ENCODE measurements around the gene DOCK8. TPM values are rescaled to one million over a fixed set of nuclear protein-coding genes. Genes with fewer than 3 reads are reported as not detected.

The DOCK8 gene
- total RNA-seq, 2 experiments from 2014 or later = 370 to 374 TPM

DNA sequence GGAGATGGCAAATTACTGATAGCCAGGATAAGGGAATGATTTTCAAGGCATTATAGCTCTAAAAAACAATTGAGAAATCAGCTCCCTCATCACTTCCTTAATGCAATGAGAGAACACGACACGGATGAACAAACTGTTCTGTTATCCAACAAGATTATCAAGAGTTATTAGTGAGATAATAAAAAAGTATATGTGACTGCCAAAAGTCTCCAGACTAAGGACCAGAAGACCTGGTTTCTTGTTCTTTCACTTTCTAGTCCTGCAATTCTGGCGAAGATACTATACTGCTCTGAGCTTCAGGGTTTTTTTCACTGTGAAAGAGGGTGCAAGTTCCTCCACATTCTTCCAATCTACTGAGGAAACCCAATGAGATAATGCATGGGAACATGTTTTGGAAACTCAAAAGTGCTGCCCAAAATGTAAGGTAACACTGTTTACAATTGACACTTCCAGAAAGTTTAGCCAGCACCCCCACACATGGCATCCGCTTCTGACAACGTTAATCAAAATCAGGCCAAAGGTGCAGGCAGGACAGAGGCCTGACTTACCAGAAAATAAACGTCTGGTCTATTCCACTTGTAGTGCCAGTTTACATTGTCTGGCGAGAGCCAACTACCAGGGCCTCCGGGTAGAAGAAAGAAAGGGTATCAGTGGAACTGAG, 254.2 kb downstream of the DOCK8 start:
- H3K27ac Mint-ChIP-seq = peak overlapping the region; percentile 82
- DNase-seq = no peak
- ChIA-PET POLR2A (interaction anchor here (0.8 to 3.5 kb wide), 6 partner anchors 9 to 195 kb away, joined by 3 to 26 read pairs (median 4); no protein-coding TSS in a partner anchor), CTCF (interaction anchor here (1.1 to 1.6 kb wide), 4 partner anchors 9 to 53 kb away, joined by 3 to 9 read pairs (median 6); partner anchors contain the start of gene KANK1)
- H3K9me3 Mint-ChIP-seq = no peaks in the 10 kb centered on the region
- H3K27me3 Mint-ChIP-seq = no peaks in the 10 kb centered on the region
- H3K4me1 Mint-ChIP-seq = peaks cover 28% of the 10 kb centered on the region
- peaks cover 29% of the 10 kb centered on the region for H3K36me3 Mint-ChIP-seq (ENCODE audit: low read depth)
- peak overlapping the region; percentile 71 for H3K4me3 Mint-ChIP-seq

DNA sequence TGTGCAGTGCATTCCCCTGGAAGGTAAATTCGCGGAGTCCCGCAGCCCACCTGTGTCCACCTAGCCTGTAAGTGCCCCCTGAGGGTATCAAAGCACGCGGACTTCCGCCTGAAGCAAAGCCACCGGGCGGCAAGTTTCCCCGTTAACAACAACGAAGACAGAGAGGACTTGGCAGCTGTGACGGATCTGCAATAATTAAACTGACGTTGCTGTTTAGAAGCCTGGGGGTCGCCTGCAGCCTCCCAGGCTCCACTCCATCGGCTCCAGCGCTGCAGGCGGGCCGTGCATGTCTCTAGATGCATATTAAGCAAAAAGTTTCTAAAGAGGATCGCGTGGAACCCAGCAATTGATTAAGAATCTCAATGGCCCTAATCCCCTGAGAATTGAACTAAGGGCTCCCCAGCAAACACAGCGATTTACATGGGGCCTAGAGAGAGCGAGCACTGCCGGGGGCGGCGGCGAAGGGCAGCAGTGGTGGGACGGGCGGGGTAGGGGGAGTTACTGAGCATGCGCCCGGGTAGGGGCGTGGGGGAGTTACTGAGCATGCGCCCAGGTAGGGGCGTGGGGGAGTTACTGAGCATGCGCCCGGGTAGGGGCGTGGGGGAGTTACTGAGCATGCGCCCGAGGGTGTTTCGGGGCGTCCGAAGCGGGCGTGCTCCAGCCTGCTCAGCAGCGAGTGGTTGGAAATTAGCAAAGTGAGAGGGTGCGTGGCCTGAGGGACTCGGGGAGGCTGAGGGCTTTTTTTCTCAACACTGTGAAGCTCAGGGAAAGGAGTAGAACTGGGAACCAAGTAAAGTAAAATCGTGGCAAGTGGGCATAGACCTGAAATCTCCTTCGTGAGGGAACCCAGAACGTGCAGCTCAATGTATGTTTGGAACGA, 255.2 kb downstream of the DOCK8 start:
- peak overlapping the region; percentile 80 for H3K27ac Mint-ChIP-seq
- POLR2A ChIA-PET = interaction anchor here (0.7 to 3.5 kb wide), 8 partner anchors 9 to 216 kb away, joined by 3 to 26 read pairs (median 4); partner anchors contain the start of gene KANK1

DNA sequence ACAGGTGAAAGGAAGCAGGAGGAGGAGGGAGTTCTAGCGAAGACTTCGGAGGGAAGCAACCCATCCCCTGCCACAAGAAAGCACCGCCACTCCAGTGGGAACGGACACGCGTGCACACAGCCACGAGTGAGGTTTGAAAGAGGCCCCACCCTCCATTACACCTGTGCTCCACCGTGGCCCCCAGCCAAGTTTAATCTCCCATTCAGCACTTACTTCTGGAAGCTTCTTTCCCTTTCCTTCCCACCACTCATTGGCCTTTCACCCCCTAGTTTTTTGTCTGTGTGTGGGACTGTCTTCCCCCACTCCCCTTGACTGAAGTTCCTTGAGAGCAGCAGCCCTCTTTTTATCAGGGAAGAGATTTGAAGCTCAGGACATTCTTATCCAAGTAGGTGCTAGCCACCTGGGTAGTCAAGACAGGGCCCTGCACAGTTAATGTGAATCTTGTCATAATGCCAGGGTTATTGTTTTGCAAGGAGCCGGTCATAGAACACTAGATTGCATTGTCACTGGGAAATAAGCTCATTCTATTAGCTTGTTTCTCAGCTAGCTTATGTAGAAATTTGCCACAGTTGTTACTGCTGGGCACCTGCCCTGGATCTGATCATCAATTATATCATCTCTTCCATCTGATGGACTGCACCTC, 256.0 kb downstream of the DOCK8 start:
- Mint-ChIP-seq H3K9me3 (no peaks in the 10 kb centered on the region), H3K36me3 (ENCODE audit: low read depth) (peaks cover 13% of the 10 kb centered on the region), H3K4me1 (peaks cover 28% of the 10 kb centered on the region), H3K27ac (peak overlapping the region; percentile 80), H3K4me3 (peak overlapping the region; percentile 90), H3K27me3 (no peaks in the 10 kb centered on the region)
- ChIA-PET POLR2A (interaction anchor here (0.7 to 3.5 kb wide), 9 partner anchors 10 to 216 kb away, joined by 3 to 26 read pairs (median 4); partner anchors contain the start of gene KANK1), CTCF (interaction anchor here (1.1 to 1.5 kb wide), 2 partner anchors 11 to 23 kb away, joined by 4 read pairs; no protein-coding TSS in a partner anchor)
- no peak for DNase-seq

More for the DNA sequence above, 255.2 kb downstream of the DOCK8 start:
- no peaks in the 10 kb centered on the region for H3K27me3 Mint-ChIP-seq
- no peaks in the 10 kb centered on the region for H3K9me3 Mint-ChIP-seq
- CTCF ChIA-PET = interaction anchor here (1.1 to 1.5 kb wide), 2 partner anchors 10 to 22 kb away, joined by 4 read pairs; no protein-coding TSS in a partner anchor
- H3K4me3 Mint-ChIP-seq = peak overlapping the region; percentile 90
- H3K36me3 Mint-ChIP-seq (ENCODE audit: low read depth) = peaks cover 21% of the 10 kb centered on the region
- H3K4me1 Mint-ChIP-seq = peaks cover 28% of the 10 kb centered on the region
- DNase-seq = peak; percentile 92

DNA sequence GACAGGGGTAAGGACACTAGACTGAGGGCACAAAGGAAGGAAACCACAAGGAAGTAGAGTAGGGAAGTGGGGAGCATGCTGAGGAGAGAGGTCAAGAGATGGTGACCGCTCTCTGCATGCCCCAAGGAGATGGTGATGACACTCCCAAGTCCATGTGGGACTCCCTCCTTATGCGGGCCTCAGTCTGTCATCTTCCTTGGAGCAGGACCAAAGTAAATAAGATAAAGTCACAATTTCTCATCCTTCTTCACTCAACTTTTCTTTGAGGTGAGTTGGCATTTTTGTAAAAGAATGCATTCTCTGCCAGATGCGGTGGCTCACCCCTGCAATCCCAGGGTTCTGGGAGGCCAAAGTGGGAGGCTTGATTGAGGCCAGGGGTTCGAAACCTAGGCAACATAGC, 256.7 kb downstream of the DOCK8 start:
- Mint-ChIP-seq H3K4me1 (peaks cover 28% of the 10 kb centered on the region), H3K9me3 (no peaks in the 10 kb centered on the region), H3K4me3 (peak overlapping the region; percentile 90), H3K27ac (no peak overlapping the region), H3K27me3 (no peaks in the 10 kb centered on the region), H3K36me3 (ENCODE audit: low read depth) (peaks cover 9% of the 10 kb centered on the region)
- DNase-seq = no peak
- ChIA-PET CTCF (interaction anchor here (1.1 to 1.5 kb wide), 2 partner anchors 11 to 23 kb away, joined by 4 read pairs; no protein-coding TSS in a partner anchor), POLR2A (interaction anchor here (1.0 to 3.5 kb wide), 7 partner anchors 11 to 67 kb away, joined by 3 to 26 read pairs (median 4); partner anchors contain the start of gene KANK1)

DNA sequence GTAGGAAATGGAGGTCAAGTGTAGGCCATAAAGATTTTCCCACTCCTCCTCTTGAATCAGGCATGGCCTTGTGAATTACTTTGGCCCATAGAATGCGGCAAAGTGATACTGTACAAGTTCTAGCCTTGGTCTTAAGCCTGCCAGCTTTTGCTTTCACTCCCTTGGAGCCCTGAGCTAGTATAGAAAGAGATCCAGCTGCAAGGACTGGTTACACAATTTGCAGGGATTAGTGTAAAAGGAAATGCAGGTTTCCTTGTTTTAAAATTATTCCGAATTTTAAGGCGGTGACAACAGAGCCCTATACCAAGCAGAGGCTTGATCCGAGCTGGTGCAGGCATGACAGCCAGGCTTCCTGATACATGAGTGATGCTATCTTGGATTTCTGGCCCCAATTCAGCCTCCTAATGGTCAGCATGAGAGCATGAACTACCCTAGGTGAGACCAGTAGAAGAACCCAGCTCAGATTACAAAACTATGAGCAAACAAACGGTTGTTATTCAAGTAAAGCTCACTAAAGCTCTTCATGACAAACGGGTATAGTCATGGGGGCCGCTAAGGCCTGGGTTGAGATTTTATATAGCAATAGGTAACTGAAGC, 257.9 kb downstream of the DOCK8 start:
- no peak overlapping the region for H3K27ac Mint-ChIP-seq
- no peaks in the 10 kb centered on the region for H3K27me3 Mint-ChIP-seq
- DNase-seq = no peak
- peaks cover 27% of the 10 kb centered on the region for H3K4me1 Mint-ChIP-seq
- peaks cover 3% of the 10 kb centered on the region for H3K36me3 Mint-ChIP-seq (ENCODE audit: low read depth)
- H3K4me3 Mint-ChIP-seq = no peak overlapping the region
- ChIA-PET CTCF (interaction anchor here (0.6 to 2.0 kb wide), 4 partner anchors 12 to 135 kb away, joined by 3 to 6 read pairs (median 3); no protein-coding TSS in a partner anchor), POLR2A (interaction anchor here (0.9 to 1.8 kb wide), 3 partner anchors 15 to 25 kb away, joined by 3 to 5 read pairs (median 3); no protein-coding TSS in a partner anchor)
- no peaks in the 10 kb centered on the region for H3K9me3 Mint-ChIP-seq

DNA sequence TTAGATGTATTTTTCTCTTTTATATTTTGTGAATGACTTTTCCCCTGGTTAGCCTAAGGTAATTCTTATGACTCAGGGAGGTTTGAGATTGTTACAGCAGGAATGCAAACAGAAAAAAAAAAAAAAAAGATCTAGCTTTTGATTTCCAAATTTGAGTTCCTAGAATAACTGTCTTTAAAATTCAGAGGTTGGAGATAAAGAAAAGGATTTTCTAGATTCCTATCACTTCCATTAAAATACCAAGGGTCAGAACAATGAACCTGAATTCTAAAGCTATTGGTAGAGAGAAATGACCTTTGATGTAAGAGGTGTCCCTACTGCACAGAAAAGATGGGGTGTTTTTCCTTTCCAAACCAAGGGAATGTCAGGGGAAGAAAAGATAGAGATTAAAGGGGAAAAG, 262.5 kb downstream of the DOCK8 start:
- Mint-ChIP-seq H3K27ac (no peak overlapping the region), H3K27me3 (no peaks in the 10 kb centered on the region), H3K4me1 (no peaks in the 10 kb centered on the region), H3K36me3 (ENCODE audit: low read depth) (no peaks in the 10 kb centered on the region), H3K9me3 (no peaks in the 10 kb centered on the region), H3K4me3 (no peak overlapping the region)
- DNase-seq = no peak
- POLR2A ChIA-PET = no interaction called here
- CTCF ChIA-PET = interaction anchor here (0.7 to 1.6 kb wide), 2 partner anchors 13 to 17 kb away, joined by 3 read pairs; no protein-coding TSS in a partner anchor

DNA sequence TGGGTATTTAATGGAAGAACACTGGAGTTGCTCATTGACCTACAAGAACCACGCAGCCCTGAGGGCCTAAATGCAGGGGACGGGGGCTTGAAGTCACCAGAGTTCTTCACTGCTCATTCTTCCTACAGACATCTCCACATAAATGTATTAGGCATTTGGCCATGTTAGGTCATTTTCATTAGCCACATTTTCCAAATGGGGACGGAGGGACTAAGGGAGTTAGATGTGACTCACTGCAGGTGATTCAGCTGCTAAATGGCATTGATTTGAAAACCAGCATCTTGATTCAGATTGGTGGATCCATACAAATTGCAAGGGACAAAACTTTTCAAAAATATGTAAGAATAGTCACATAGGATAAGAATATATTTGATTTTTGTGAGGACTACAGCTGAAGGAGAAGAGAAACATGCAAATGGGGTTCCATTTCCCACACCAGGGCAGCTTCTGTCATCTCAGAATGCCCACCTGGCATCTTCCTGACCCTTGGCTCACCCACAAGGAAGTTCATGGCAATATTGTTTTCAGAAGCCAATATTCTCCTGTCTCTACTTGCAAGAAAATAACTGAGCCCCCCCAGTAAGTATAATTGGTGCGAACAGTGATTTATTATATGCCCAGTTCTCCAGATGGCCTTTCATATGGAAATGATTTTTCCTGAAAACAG, 264.8 kb downstream of the DOCK8 start:
- CTCF ChIA-PET = no interaction called here
- POLR2A ChIA-PET = no interaction called here
- H3K9me3 Mint-ChIP-seq = no peaks in the 10 kb centered on the region
- no peaks in the 10 kb centered on the region for H3K4me1 Mint-ChIP-seq
- no peak for DNase-seq
- H3K4me3 Mint-ChIP-seq = no peak overlapping the region
- H3K36me3 Mint-ChIP-seq (ENCODE audit: low read depth) = no peaks in the 10 kb centered on the region
- no peaks in the 10 kb centered on the region for H3K27me3 Mint-ChIP-seq
- H3K27ac Mint-ChIP-seq = no peak overlapping the region

DNA sequence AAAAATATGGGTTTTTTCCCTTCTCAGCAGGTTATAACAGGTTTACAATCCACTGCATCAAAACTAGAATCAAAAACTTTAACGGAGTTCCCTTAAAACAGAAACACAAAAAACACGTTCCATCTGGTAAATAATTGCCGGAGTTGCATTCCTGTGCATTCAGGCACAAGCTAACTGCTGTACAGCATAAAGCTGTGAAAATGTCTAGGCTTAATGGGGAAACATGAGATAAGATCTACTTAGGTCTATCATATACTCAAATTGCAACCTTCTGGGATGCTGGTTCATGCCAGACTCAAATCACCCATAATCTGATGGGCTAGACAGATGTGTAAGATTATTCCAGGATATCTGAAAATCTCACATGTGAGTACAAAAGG, 265.3 kb downstream of the DOCK8 start:
- no peak overlapping the region for H3K27ac Mint-ChIP-seq
- H3K4me3 Mint-ChIP-seq = no peak overlapping the region
- POLR2A ChIA-PET = no interaction called here

DNA sequence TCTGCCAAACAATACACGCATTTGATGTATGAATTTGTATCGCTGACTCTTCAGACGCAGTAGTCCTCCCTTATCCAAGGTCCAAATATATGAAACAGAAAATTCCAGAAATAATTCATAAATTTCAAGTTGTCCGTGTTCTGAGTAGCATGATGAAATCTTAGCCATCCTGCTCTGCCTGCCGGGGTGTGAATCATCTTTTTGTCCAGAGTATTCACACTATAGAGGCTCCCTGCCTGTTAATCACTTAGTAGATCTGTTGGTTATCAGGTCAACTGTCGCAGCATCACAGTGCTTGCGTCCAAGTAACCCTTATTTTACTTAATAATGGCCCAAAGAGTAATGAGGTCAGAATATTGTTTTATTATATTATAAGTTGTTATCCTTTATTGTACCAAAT, 268.1 kb downstream of the DOCK8 start:
- Mint-ChIP-seq H3K4me3 (no peak overlapping the region), H3K4me1 (no peaks in the 10 kb centered on the region), H3K27me3 (no peaks in the 10 kb centered on the region), H3K9me3 (no peaks in the 10 kb centered on the region), H3K36me3 (ENCODE audit: low read depth) (no peaks in the 10 kb centered on the region), H3K27ac (no peak overlapping the region)
- no peak for DNase-seq
- ChIA-PET CTCF (interaction anchor here (1.1 kb wide), 1 partner anchor 21 kb away, joined by 3 read pairs; no protein-coding TSS in a partner anchor), POLR2A (no interaction called here)

More for the DNA sequence above, 265.3 kb downstream of the DOCK8 start:
- H3K9me3 Mint-ChIP-seq = no peaks in the 10 kb centered on the region
- no peaks in the 10 kb centered on the region for H3K4me1 Mint-ChIP-seq
- no peaks in the 10 kb centered on the region for H3K27me3 Mint-ChIP-seq
- H3K36me3 Mint-ChIP-seq (ENCODE audit: low read depth) = no peaks in the 10 kb centered on the region
- no peak for DNase-seq
- CTCF ChIA-PET = no interaction called here

DNA sequence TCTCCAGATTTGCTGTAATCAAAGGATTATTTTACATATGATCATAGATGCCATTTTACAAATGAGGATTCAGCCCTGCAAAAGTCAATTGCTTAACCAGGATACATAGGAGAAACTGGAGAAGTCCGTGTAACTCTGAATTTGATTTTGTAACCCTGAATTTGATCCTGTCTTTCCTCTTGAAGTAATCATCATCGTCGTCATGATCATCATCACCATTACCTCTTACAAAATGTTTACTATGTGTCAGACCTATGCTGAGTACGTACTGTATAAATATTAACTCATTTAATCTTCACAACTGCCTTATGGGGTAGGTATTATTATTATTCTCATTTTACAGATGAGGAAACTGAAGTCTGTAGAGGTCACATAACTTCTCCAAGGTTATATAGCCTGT, 271.5 kb downstream of the DOCK8 start:
- Mint-ChIP-seq H3K36me3 (ENCODE audit: low read depth) (no peaks in the 10 kb centered on the region), H3K27ac (no peak overlapping the region), H3K9me3 (no peaks in the 10 kb centered on the region), H3K4me3 (no peak overlapping the region), H3K4me1 (peaks cover 4% of the 10 kb centered on the region), H3K27me3 (no peaks in the 10 kb centered on the region)
- POLR2A ChIA-PET = interaction anchor here (1.7 kb wide), 1 partner anchor 15 kb away, joined by 4 read pairs; no protein-coding TSS in a partner anchor
- CTCF ChIA-PET = no interaction called here
- no peak for DNase-seq

DNA sequence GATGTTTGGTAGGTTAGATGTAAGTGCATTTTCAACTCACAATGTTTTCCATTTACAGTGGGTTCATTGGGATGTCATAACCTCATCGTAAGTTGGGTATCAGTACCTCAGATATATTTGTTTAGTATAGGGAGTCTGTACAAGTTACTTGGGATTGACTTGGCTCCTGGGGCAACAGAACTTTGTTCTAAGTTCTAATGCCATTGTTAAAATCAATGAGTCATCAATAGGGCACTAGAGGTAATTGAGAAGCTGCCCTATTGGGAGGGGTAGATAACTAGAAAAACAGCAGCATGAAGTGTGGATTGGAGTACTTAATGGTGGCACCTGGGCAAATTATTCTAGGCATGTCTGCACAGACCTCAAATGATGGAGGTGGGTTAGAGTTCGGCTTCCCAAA, 272.8 kb downstream of the DOCK8 start:
- no peaks in the 10 kb centered on the region for H3K36me3 Mint-ChIP-seq (ENCODE audit: low read depth)
- ChIA-PET POLR2A (interaction anchor here (0.9 kb wide), 1 partner anchor 15 kb away, joined by 3 read pairs; no protein-coding TSS in a partner anchor), CTCF (interaction anchor here (0.8 kb wide), 1 partner anchor 16 kb away, joined by 3 read pairs; no protein-coding TSS in a partner anchor)
- no peaks in the 10 kb centered on the region for H3K9me3 Mint-ChIP-seq
- H3K27me3 Mint-ChIP-seq = no peaks in the 10 kb centered on the region
- H3K27ac Mint-ChIP-seq = no peak overlapping the region
- no peak for DNase-seq
- peaks cover 4% of the 10 kb centered on the region for H3K4me1 Mint-ChIP-seq
- H3K4me3 Mint-ChIP-seq = no peak overlapping the region

DNA sequence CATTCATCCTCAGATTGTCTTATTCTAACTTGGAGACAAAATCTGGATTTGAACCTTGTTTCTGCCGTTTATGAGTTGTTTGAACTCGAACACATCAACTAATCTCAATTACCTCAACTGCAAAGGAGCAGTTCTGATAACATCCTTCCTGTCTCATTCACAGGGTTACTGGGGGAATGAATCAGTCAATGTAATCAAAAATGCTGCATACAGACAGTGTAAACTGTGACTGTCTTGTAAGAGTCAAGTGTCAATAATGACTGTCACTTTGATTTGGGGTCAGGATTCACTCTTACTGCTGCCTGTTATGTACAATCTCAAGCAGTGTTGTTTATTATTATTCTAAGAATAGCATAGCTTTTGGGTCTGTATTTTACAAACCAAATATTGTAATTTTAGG, 273.8 kb downstream of the DOCK8 start:
- H3K36me3 Mint-ChIP-seq (ENCODE audit: low read depth) = no peaks in the 10 kb centered on the region
- CTCF ChIA-PET = no interaction called here
- peaks cover 4% of the 10 kb centered on the region for H3K4me1 Mint-ChIP-seq

More for the DNA sequence above, 273.8 kb downstream of the DOCK8 start:
- no peak overlapping the region for H3K4me3 Mint-ChIP-seq
- POLR2A ChIA-PET = interaction anchor here (0.9 kb wide), 1 partner anchor 16 kb away, joined by 3 read pairs; no protein-coding TSS in a partner anchor
- DNase-seq = no peak
- no peaks in the 10 kb centered on the region for H3K27me3 Mint-ChIP-seq
- H3K27ac Mint-ChIP-seq = no peak overlapping the region
- H3K9me3 Mint-ChIP-seq = no peaks in the 10 kb centered on the region

All from activated CD4-positive, alpha-beta memory T cell treated with anti-CD3 and anti-CD28 coated beads, Interleukin-2, amount 10 ng/mL, durations not matched to agents 7 days and 5 days (primary cell).